ENCODE data around the gene METTL9.

DNA sequence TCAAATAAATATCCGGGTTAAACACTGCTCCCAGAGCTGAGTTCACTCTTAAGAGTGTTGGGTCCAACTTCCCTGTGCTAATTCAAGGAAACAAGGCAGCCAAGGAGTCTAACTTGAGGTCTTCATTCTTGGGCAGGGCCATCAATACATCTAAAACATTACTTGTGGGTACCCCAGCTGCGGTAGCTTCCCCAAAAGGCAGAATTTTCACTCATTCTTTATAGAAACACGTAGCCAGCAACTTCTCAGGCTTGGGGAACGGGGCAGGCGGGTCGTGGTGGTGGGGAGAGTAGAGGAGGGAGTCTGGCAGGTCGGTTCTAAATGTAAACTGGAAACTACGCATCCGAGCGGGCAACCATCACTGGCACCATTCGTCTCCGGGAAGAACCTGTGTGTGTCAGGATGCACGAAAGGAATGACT lies 666 bp upstream of the METTL9 start:
- TF ChIP-seq, protein P1, sequence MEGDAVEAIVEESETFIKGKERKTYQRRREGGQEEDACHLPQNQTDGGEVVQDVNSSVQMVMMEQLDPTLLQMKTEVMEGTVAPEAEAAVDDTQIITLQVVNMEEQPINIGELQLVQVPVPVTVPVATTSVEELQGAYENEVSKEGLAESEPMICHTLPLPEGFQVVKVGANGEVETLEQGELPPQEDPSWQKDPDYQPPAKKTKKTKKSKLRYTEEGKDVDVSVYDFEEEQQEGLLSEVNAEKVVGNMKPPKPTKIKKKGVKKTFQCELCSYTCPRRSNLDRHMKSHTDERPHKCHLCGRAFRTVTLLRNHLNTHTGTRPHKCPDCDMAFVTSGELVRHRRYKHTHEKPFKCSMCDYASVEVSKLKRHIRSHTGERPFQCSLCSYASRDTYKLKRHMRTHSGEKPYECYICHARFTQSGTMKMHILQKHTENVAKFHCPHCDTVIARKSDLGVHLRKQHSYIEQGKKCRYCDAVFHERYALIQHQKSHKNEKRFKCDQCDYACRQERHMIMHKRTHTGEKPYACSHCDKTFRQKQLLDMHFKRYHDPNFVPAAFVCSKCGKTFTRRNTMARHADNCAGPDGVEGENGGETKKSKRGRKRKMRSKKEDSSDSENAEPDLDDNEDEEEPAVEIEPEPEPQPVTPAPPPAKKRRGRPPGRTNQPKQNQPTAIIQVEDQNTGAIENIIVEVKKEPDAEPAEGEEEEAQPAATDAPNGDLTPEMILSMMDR (IDR thresholded peaks at IDR 0.05): no peak
- TF ChIP-seq POLR2AphosphoS5 (IDR thresholded peaks at IDR 0.05; ENCODE audit: insufficient read depth in 1 of 2, low read depth in 1 of 2): no peak
